ENCODE data around the gene IL1RAPL2.
"Not testable (repeated sequence)": the region's sequence is repeated elsewhere in the genome, so short reads cannot be mapped to it uniquely, and the experiment has no call there.

Gene IL1RAPL2

GRCh38 chrX:104565791-104566680 lies at the start of gene IL1RAPL2:
Gene IL1RAPL2, plus strand, starts transcription at chrX:104566199.
- no peak for DNase-seq

GRCh38 chrX:104522386-104522785 lies 43.6 kb upstream of the IL1RAPL2 start:
- no peak for DNase-seq

GRCh38 chrX:104523858-104524257 lies 42.1 kb upstream of the IL1RAPL2 start:
- no peak for DNase-seq

GRCh38 chrX:104539081-104539480 lies 26.9 kb upstream of the IL1RAPL2 start:
- no peak for DNase-seq

GRCh38 chrX:104542447-104542846 lies 23.6 kb upstream of the IL1RAPL2 start:
- DNase-seq, result not testable (repeated sequence)

- DNase-seq, result no peak
These were observed 1.7 kb upstream of the IL1RAPL2 start for GRCh38 chrX:104564335-104564734.

GRCh38 chrX:104564921-104565703 lies 887 bp upstream of the IL1RAPL2 start:
- DNase-seq, result no peak

- no peak for DNase-seq
These were observed 892 bp downstream of the IL1RAPL2 start for GRCh38 chrX:104566681-104567501.

- DNase-seq, result no peak
These were observed 1.5 kb downstream of the IL1RAPL2 start for GRCh38 chrX:104567506-104567905.

- no peak for DNase-seq
These were observed 2.4 kb downstream of the IL1RAPL2 start for GRCh38 chrX:104568304-104568915.

- DNase-seq, result no peak
These were observed 52.3 kb downstream of the IL1RAPL2 start for GRCh38 chrX:104618106-104618895.

- DNase-seq, result no peak
These were observed 55.8 kb downstream of the IL1RAPL2 start for GRCh38 chrX:104621781-104622180.

GRCh38 chrX:104641176-104641575 lies 75.2 kb downstream of the IL1RAPL2 start:
- DNase-seq, result no peak

- no peak for DNase-seq
These were observed 81.1 kb downstream of the IL1RAPL2 start for GRCh38 chrX:104647084-104647483.

- no peak for DNase-seq
These were observed 93.2 kb downstream of the IL1RAPL2 start for GRCh38 chrX:104659005-104659744.

- DNase-seq, result no peak
These were observed 94.1 kb downstream of the IL1RAPL2 start for GRCh38 chrX:104660092-104660491.

GRCh38 chrX:104662694-104663093 lies 96.7 kb downstream of the IL1RAPL2 start:
- no peak for DNase-seq

GRCh38 chrX:104665691-104666090 lies 99.7 kb downstream of the IL1RAPL2 start:
- no peak for DNase-seq

GRCh38 chrX:104668550-104668949 lies 102.6 kb downstream of the IL1RAPL2 start:
- no peak for DNase-seq

- DNase-seq, result no peak
These were observed 103.1 kb downstream of the IL1RAPL2 start for GRCh38 chrX:104669063-104669462.

- no peak for DNase-seq
These were observed 104.1 kb downstream of the IL1RAPL2 start for GRCh38 chrX:104670051-104670450.

Data from NCI-H2029 (cell line).